Measurements from ENCODE around the gene GRID2.

DNA sequence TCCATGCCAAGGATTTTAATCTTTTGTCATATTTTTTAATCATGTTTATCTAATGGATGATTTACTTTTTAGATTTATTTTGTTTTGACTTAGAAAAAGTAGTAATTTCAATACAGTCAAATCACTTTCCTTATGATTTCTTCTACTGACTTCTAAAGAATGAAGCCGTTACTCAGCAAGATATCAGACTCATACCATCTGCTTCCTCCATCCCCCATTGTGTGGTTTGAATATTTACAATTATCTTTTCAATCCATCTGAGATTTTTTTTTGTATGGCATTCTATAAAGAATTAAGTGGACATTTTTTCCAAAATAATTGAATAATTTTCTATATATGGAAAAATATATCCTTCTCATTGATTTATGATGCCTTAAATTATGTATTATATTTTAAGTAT, 959.4 kb downstream of the GRID2 start:
- TF ChIP-seq POLR2A (IDR thresholded peaks at IDR 0.05; ENCODE audit: low read depth, low read length) (no peak), POLR2AphosphoS5 (IDR thresholded peaks at IDR 0.05; ENCODE audit: low read depth, low read length) (no peak)
